GM18505 (cell line): ENCODE data around the gene TNFRSF12A.
"Not testable (repeated sequence)": the region's sequence is repeated elsewhere in the genome, so short reads cannot be mapped to it uniquely, and the experiment has no call there.

Experiments
- ATAC-seq: cut with Tn5 transposase; IDR thresholded peaks from one replicate; pipeline ENCODE4 v1.9.1; 2021; ENCODE audit not compliant: unreplicated experiment
- POLR2A ChIP-seq: IDR thresholded peaks from 4 replicates; pipeline ENCODE4 v1.6.1; 2011; ENCODE audit warnings: borderline replicate concordance; ENCODE audit not compliant: insufficient read depth, insufficient read length; ENCODE audit errors: extremely low read depth

TNFRSF12A gene

GRCh38 chr16:3045758-3046640 is 25.8 kb downstream of the TNFRSF12A start, which contains the start of gene MMP25:
MMP25 (plus strand) TSS chr16:3046561; CDS start chr16:3046918, 357 bp downstream.
- ATAC-seq: no peak
- no peak for TF ChIP-seq POLR2A

GRCh38 chr16:3046641-3047386 is 26.6 kb downstream of the TNFRSF12A start:
- no peak for TF ChIP-seq POLR2A
- ATAC-seq: no peak

- TF ChIP-seq POLR2A: no peak
- ATAC-seq: no peak
Measured at GRCh38 chr16:3047387-3047720, 27.2 kb downstream of the TNFRSF12A start.

GRCh38 chr16:3049921-3050481 is 29.8 kb downstream of the TNFRSF12A start:
- TF ChIP-seq POLR2A: no peak
- ATAC-seq: no peak

GRCh38 chr16:3050487-3050886 is 30.3 kb downstream of the TNFRSF12A start:
- no peak for TF ChIP-seq POLR2A
- no peak for ATAC-seq

DNA sequence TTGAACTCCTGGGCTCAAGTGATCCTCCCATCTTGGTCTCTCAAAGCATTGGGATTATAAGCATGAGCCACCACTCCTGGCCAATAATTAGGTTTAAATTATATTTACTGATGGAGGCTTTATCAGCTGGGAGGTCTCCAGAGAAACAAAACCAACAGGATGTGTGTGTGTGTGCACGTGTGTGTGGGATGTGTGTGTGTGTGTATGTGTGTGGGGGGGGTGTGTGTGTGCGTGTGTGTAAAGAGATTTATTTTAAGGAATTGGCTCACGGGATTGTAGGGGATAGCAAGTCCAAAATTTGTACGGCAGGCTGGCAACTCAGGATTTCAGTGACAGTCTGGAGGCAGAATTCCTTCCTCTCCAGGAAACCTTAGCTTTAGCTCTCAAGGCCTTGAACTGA is 30.8 kb downstream of the TNFRSF12A start:
- no peak for TF ChIP-seq POLR2A

DNA sequence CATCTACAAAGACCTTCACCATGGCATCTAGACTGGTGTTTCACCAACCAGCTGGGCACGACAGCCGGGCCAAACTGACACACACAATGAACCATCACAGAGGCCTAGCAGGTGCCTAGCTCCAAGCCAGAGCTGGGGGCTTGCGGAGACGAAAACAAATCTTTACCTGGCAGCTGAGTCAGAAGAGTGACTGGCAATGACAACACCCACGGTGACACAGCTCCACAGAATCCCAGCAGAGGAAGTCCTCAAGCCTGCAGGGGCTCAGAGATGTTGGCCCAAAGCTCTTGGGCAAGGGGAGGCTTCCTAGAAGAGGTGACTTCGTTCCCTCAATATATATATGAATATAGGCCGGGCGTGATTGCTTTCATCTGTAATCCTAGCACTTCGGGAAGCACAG is 31.3 kb downstream of the TNFRSF12A start:
- TF ChIP-seq POLR2A: no peak
- no peak for ATAC-seq

More for the DNA sequence above, 30.8 kb downstream of the TNFRSF12A start:
- no peak for ATAC-seq

GRCh38 chr16:3052571-3053329 is 32.6 kb downstream of the TNFRSF12A start:
- ATAC-seq: not testable (repeated sequence)

- not testable (repeated sequence) for ATAC-seq
Measured at GRCh38 chr16:3053330-3053710, 33.2 kb downstream of the TNFRSF12A start.

- no peak for TF ChIP-seq POLR2A
- ATAC-seq: no peak
Measured at GRCh38 chr16:3054965-3055733, 35.0 kb downstream of the TNFRSF12A start.

DNA sequence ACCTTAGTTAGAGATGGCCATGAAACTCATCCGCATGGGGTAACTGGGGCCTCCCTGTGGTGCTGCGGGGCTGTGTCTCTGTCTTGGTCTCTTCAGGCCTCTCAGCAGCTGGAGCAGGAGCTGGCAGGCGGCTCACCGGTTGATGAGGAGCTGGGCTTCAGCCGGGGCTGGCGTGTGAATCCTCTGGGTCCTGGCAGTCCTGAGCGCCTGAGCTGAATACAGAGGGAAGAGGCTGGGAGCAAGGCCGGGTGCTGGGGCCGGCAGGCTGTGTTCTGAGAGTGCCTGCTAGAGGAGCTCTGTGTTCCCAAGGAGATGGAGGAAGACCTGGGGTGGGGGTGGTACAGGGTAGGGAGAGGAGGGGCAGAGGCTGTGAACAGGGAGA is 35.6 kb downstream of the TNFRSF12A start:
- not testable (repeated sequence) for ATAC-seq

DNA sequence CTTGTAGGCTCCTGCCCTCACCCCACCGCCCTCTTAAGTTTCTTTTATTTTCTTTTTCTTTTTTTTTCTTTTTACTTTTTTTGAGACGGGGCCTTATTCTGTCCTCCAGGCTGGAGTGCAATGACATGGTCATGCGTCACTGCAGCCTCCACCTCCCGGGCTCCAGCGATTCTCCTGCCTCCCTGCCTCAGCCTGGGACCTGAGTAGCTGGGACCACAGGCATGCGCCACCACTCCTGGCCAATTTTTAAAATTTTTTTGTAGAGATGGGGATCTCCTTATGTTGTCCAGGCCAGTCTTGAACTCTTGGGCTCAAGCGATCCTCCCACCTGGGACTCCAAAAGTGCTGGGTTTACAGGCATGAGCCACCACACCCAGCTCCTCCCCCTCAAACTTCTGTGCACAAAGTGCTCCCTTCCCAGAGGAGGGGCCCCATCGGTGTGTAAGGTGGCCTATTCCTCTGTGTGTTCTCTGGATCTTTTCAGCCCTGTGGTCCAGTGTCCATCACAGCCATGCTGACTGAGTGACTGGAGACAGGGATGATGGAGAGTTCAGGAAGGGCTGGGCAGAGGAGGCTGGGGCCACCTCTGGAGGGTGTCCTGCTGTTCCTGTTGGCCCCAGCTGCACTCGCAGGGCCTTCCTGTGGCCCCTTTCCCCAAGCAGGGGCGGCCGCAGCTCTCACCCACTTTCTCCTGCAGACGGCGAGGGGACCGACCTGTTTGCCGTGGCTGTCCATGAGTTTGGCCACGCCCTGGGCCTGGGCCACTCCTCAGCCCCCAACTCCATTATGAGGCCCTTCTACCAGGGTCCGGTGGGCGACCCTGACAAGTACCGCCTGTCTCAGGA is 36.4 kb downstream of the TNFRSF12A start:
- ATAC-seq: no peak

More for the DNA sequence above, 36.4 kb downstream of the TNFRSF12A start:
- TF ChIP-seq POLR2A: no peak
